IPS DF 6.9 (cell line): Measurements from ENCODE around the gene PLD4.
"Not testable (repeated sequence)": the region's sequence is repeated elsewhere in the genome, so short reads cannot be mapped to it uniquely, and the experiment has no call there.

Experiments used
- DNase-seq: peaks from one replicate; pipeline ENCODE4 v3.0.0-alpha.2; 2013; ENCODE audit warnings: low read depth, low spot score
- H3K27ac ChIP-seq: one replicate; pipeline ENCODE4 v1.5.1; 2013; ENCODE audit warnings: low read length, control low read depth
- H3K27me3 ChIP-seq: 2 replicates; pipeline ENCODE4 v1.6.1; 2013; ENCODE audit warnings: mild to moderate bottlenecking, low read length; ENCODE audit not compliant: control insufficient read depth, insufficient read depth
- H3K36me3 ChIP-seq: 2 replicates; pipeline ENCODE4 v1.6.1; 2013; ENCODE audit warnings: low read length; ENCODE audit not compliant: control insufficient read depth, insufficient read depth
- H3K4me1 ChIP-seq: 2 replicates; pipeline ENCODE4 v1.6.1; 2013; ENCODE audit warnings: low read length; ENCODE audit not compliant: control insufficient read depth, insufficient read depth
- H3K4me3 ChIP-seq: 2 replicates; pipeline ENCODE4 v1.5.1; 2013; ENCODE audit warnings: mild to moderate bottlenecking, low read length
- H3K9me3 ChIP-seq: 2 replicates; pipeline ENCODE4 v1.6.1; 2013; ENCODE audit warnings: low read length, inconsistent platforms; ENCODE audit not compliant: control insufficient read depth, insufficient read depth
- WGBS: extraction: QIAGEN DNeasy Blood & Tissue Kit; methylation state at CpG from one replicate; pipeline ENCODE4 v1.1.7; 2013; ENCODE audit warnings: mixed read lengths, missing lambda C conversion rate; ENCODE audit not compliant: insufficient read length, insufficient coverage; 5-methylcytosine and 5-hydroxymethylcytosine counted together

PLD4 gene

GRCh38 chr14:104937161-104937560 lies 12.5 kb downstream of the PLD4 start:
- no peak for DNase-seq
- H3K27me3 ChIP-seq, result peaks cover 20% of the 10 kb centered on the region
- WGBS, result no CpG with 5 or more reads among the region's 4 CpGs
- no peaks in the 10 kb centered on the region for H3K36me3 ChIP-seq
- no peak overlapping the region for H3K4me3 ChIP-seq
- no peak overlapping the region for H3K27ac ChIP-seq
- H3K4me1 ChIP-seq, result no peaks in the 10 kb centered on the region; the same call in 1 of the 2 replicates
- no peaks in the 10 kb centered on the region for H3K9me3 ChIP-seq

GRCh38 chr14:104937694-104938365 lies 13.2 kb downstream of the PLD4 start:
- H3K27me3 ChIP-seq, result peaks cover 14% of the 10 kb centered on the region
- H3K4me1 ChIP-seq, result no peaks in the 10 kb centered on the region
- H3K9me3 ChIP-seq, result no peaks in the 10 kb centered on the region
- no peaks in the 10 kb centered on the region for H3K36me3 ChIP-seq
- no peak overlapping the region for H3K27ac ChIP-seq
- no CpG with 5 or more reads among the region's 11 CpGs for WGBS
- H3K4me3 ChIP-seq, result no peak overlapping the region
- no peak for DNase-seq

GRCh38 chr14:104938436-104938835 lies 13.8 kb downstream of the PLD4 start:
- no CpG with 5 or more reads among the region's 2 CpGs for WGBS
- Histone ChIP-seq H3K4me1 (no peaks in the 10 kb centered on the region), H3K4me3 (no peak overlapping the region), H3K9me3 (no peaks in the 10 kb centered on the region), H3K27ac (no peak overlapping the region), H3K36me3 (no peaks in the 10 kb centered on the region), H3K27me3 (peaks cover 14% of the 10 kb centered on the region)
- no peak for DNase-seq

GRCh38 chr14:104938960-104939359 lies 14.3 kb downstream of the PLD4 start:
- H3K27ac ChIP-seq, result no peak overlapping the region
- no peaks in the 10 kb centered on the region for H3K36me3 ChIP-seq
- no CpG with 5 or more reads among the region's 1 CpG for WGBS
- H3K27me3 ChIP-seq, result peaks cover 14% of the 10 kb centered on the region
- H3K9me3 ChIP-seq, result no peaks in the 10 kb centered on the region
- no peaks in the 10 kb centered on the region for H3K4me1 ChIP-seq
- no peak overlapping the region for H3K4me3 ChIP-seq
- DNase-seq, result no peak

- no CpG with 5 or more reads among the region's 11 CpGs for WGBS
- H3K4me3 ChIP-seq, result no peak overlapping the region
- no peak overlapping the region for H3K27ac ChIP-seq
- DNase-seq, result no peak
- H3K9me3 ChIP-seq, result no peaks in the 10 kb centered on the region
- no peaks in the 10 kb centered on the region for H3K4me1 ChIP-seq
- no peaks in the 10 kb centered on the region for H3K36me3 ChIP-seq
- H3K27me3 ChIP-seq, result peaks cover 5% of the 10 kb centered on the region
Measured at GRCh38 chr14:104939666-104940410, 15.2 kb downstream of the PLD4 start.

- no peaks in the 10 kb centered on the region for H3K4me1 ChIP-seq
- H3K27me3 ChIP-seq, result no peaks in the 10 kb centered on the region
- H3K4me3 ChIP-seq, result no peak overlapping the region
- no peak overlapping the region for H3K27ac ChIP-seq
- H3K9me3 ChIP-seq, result no peaks in the 10 kb centered on the region
- no CpG with 5 or more reads among the region's 3 CpGs for WGBS
- no peaks in the 10 kb centered on the region for H3K36me3 ChIP-seq
- no peak for DNase-seq
Measured at GRCh38 chr14:104940526-104941150, 16.0 kb downstream of the PLD4 start.

GRCh38 chr14:104941508-104942365 lies 17.1 kb downstream of the PLD4 start:
- Histone ChIP-seq H3K36me3 (no peaks in the 10 kb centered on the region), H3K4me3 (no peak overlapping the region), H3K27ac (no peak overlapping the region), H3K9me3 (no peaks in the 10 kb centered on the region), H3K4me1 (no peaks in the 10 kb centered on the region), H3K27me3 (no peaks in the 10 kb centered on the region)
- no CpG with 5 or more reads among the region's 26 CpGs for WGBS
- no peak for DNase-seq

GRCh38 chr14:104942586-104942985 lies 17.9 kb downstream of the PLD4 start:
- Histone ChIP-seq H3K27ac (no peak overlapping the region), H3K9me3 (no peaks in the 10 kb centered on the region; the same call in 1 of the 2 replicates), H3K27me3 (no peaks in the 10 kb centered on the region), H3K36me3 (no peaks in the 10 kb centered on the region), H3K4me1 (no peaks in the 10 kb centered on the region), H3K4me3 (no peak overlapping the region)
- no peak for DNase-seq
- WGBS, result no CpG with 5 or more reads among the region's 16 CpGs

- not testable (repeated sequence) for H3K4me1 ChIP-seq, H3K27ac ChIP-seq, H3K36me3 ChIP-seq, H3K4me3 ChIP-seq, H3K27me3 ChIP-seq, DNase-seq, H3K9me3 ChIP-seq
- WGBS, result no CpG with 5 or more reads among the region's 29 CpGs
Measured at GRCh38 chr14:104943216-104944015, 18.7 kb downstream of the PLD4 start.

GRCh38 chr14:104944016-104944308 lies 19.3 kb downstream of the PLD4 start:
- H3K27ac ChIP-seq, DNase-seq, H3K27me3 ChIP-seq, H3K4me3 ChIP-seq, H3K9me3 ChIP-seq, H3K4me1 ChIP-seq, H3K36me3 ChIP-seq: not testable (repeated sequence)
- WGBS, result no CpG with 5 or more reads among the region's 6 CpGs
